ENCODE data around the gene CACNA1S.

GRCh38 chr1:201006450-201006849 is 105.8 kb downstream of the CACNA1S start:
- no peak for TF ChIP-seq POLR2AphosphoS5 (IDR thresholded peaks at IDR 0.05; ENCODE audit: low read depth, low read length)
- TF ChIP-seq TAF1 (IDR thresholded peaks at IDR 0.05; ENCODE audit: borderline replicate concordance, low read depth, low read length) = no peak

Measured in GM12892 (cell line).